Heart left ventricle (tissue), 16 donors: Measurements from ENCODE around the gene GUCD1. TPM values are rescaled to one million over a fixed set of nuclear protein-coding genes. Genes with fewer than 3 reads are reported as not detected.
A peak's percentile ranks its signal among the peaks of the same experiment; 100 is the strongest.

Source experiments
- ATAC-seq, 4 donors: fragments of 200-7000 bp; cut with Tn5 transposase; one replicate each; pipeline ENCODE4 v1.9.1; 2020 to 2022; ENCODE audit warnings: moderate library complexity in 4 of 4, mild to moderate bottlenecking in 3 of 4, moderate number of reproducible peaks in 1 of 4
- DNase-seq, 5 donors: peaks; one replicate each; pipeline ENCODE4 v3.0.0-alpha.2; 2020
- H3K27ac ChIP-seq, 12 donors: fragments of 200-600 bp; sonication (generic) in 4 of 12; one replicate each; pipeline versions ENCODE4 v1.5.0 to v1.8.0; 2016 to 2022; ENCODE audit warnings: mild to moderate bottlenecking in 2 of 12
- H3K27me3 ChIP-seq, 9 donors: fragments of 200-600 bp; sonication (generic) in 2 of 9; one replicate each; pipeline versions ENCODE4 v1.5.1 to v1.8.0; 2016 to 2022; ENCODE audit warnings: mild to moderate bottlenecking in 3 of 9
- H3K36me3 ChIP-seq, 9 donors: fragments of 200-600 bp; sonication (generic) in 2 of 9; one replicate each; pipeline versions ENCODE4 v1.5.0 to v1.8.0; 2018 to 2022; ENCODE audit warnings: mild to moderate bottlenecking in 2 of 9
- H3K4me1 ChIP-seq, 12 donors: fragments of 200-600 bp; sonication (generic) in 4 of 12; one replicate each; pipeline versions ENCODE4 v1.5.0 to v1.8.0; 2016 to 2022; ENCODE audit warnings: mild to moderate bottlenecking in 3 of 12
- H3K4me3 ChIP-seq, 12 donors: fragments of 200-600 bp; sonication (generic) in 4 of 12; one replicate each; pipeline versions ENCODE4 v1.5.0 to v1.8.0; 2017 to 2022; ENCODE audit warnings: mild to moderate bottlenecking in 9 of 12, moderate library complexity in 4 of 12
- H3K9me3 ChIP-seq, 12 donors: fragments of 200-600 bp; sonication (generic) in 4 of 12; one replicate each; pipeline versions ENCODE4 v1.5.0 to v1.8.0; 2016 to 2022; ENCODE audit warnings: mild to moderate bottlenecking in 1 of 12
- CTCF ChIP-seq, 12 donors: fragments of 200-600 bp; sonication (generic) in 4 of 12; IDR thresholded peaks; one replicate each; pipeline versions ENCODE4 v1.5.0 to v1.8.0; 2018 to 2022; ENCODE audit warnings: antibody characterized with exemption in 12 of 12, mild to moderate bottlenecking in 5 of 12
- POLR2A ChIP-seq, 2 donors: fragments of 450-650 bp; IDR thresholded peaks; one replicate each; pipeline ENCODE4 v1.6.1; 2017; ENCODE audit warnings: antibody characterized with exemption in 2 of 2, mild to moderate bottlenecking in 2 of 2, moderate library complexity in 2 of 2
- WGBS, 4 donors: extraction: QIAGEN DNeasy Blood & Tissue Kit in 2 of 4; methylation state at CpG; one replicate each; pipeline versions ENCODE4 v1.1.5 to v1.1.7; 2013 to 2018; 5-methylcytosine and 5-hydroxymethylcytosine counted together
- intact Hi-C, 10 donors: fragments of 100-400 bp; cut with DNase I; formaldehyde crosslinking; loops; one replicate each; pipeline versions ENCODE4 v1.11.1 to v1.14.2; 2022
- polyA plus RNA-seq, 2 donors: library from polyadenylated mRNA; stranded (reverse); fragments of 200-250 nt; gene quantifications; one replicate each; pipeline ENCODE4 v1.2.3, GENCODE V29; 2013
- total RNA-seq, 9 donors: library from RNA; depleted of rRNA in 2 of 9; stranded (reverse); fragments of >200 nt in 2 of 9; fragmentation: NEBNext Ultra II Directional in 3 of 9; extraction: Animal tissue kit (Norgen Biotek cat#: 25700) in 3 of 9; gene quantifications; one replicate each; pipeline versions ENCODE4 v1.1.0 to v1.2.4, GENCODE V29; 2016 to 2023
- donor health status: ischemic (EF 13 %, LVEDD 7.1; RV severe dilation, severe dysfunction).
- donor health status: healthy with polysubstance abuse.
- donor health status: DM: no; HTN: yes; CAD: no.
- donor health status: DM: no; HTN: no; CAD: no.
- donor health status: ischemic (EF 25% LVEDD 6.9; RV normal size, moderate dysfunction).
- donor health status: ischemic (EF 25% LVEDD 5.7; RV mildly dilated, moderate dysfunction).
- donor health status: healthy.
- donor health status: DM: yes; HTN: yes; CAD: no.
- donor health status: ischemic (EF 35%, LVEDD 5.7; RV mildly dilated, moderate dysfunction).
- donor health status: nonischemic (EF 11% LVEDD 7.7; RV severe dilation, severe dysfunction).
- donor health status: DM: yes; HTN: yes; CAD: no.
- donor health status: PGD.
- donor health status: ischemic (EF 29% LVEDD 5.4; RV normal size, mild dysfunction).
- donor health status: nonischemic (EF 23%, LVEDD 6.1; RV moderate dilation, normal function).

Gene GUCD1
- total and polyA plus RNA-seq, 11 donors: 147 to 487 (median 186) TPM

DNA sequence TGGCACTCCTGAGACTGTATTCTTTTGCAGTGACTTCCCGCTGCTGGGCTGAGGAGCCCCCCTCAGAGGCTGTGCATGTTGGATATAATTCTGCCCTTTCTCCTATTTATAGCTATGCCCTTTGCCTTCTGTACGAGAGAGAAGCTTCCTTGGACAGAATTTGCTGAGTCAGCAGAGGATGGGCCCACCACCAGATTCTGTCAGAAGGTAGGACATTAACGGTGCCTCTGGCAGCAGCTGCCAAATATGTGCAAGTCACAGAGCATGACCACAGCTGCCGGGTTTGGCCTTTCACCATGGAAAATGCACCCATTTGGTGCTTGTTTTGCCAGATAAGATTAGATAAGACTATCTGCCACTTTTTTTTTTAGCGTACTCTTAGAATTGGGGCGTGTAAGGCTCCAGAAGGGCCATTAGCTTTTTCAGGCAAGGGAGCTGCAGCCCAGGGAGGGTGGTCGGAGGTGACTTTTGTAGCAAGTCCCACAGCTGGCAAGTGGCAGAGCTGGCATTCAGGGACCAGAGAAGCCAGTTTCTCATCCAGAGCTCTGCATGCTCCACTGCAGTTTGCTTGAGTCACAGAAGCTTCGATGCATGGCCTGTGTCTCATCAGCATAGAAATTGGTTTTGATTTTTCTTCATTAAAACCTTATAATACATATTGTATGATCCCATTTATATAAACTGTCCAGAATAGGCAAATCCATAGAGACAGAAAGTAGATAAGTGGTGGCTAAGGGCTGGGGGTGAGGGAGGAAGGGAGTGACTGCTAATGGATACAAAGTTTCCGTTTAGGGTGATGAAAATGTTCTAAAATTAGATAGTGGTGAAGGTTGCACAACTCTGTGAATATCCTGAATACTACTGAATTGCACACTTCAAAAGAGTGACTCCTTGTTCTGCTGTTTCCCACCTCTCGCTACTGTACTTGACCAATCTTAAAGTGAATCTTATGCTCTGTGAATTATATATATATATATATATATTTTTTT is 44.0 kb downstream of the GUCD1 start:
- 19 to 26% (median 22%) methylated on average over 10 of the region's 10 CpGs for WGBS, 4 donors
- no peaks in the 10 kb centered on the region for H3K27me3 ChIP-seq
- ATAC-seq: peak; percentile 62 to 91 (median 86)
- intact Hi-C loops: no loop called here
- H3K9me3 ChIP-seq: no peaks in the 10 kb centered on the region
- peak overlapping the region in 8 of 12 donors; percentile 4 to 67 (median 34) for H3K27ac ChIP-seq
- TF ChIP-seq POLR2A (IDR thresholded peaks at IDR 0.05) (no peak), CTCF (IDR thresholded peaks at IDR 0.05) (no peak)
- peaks cover 9 to 54% (median 26%) of the 10 kb centered on the region in 12 donors for H3K4me1 ChIP-seq
- H3K36me3 ChIP-seq: no peaks in the 10 kb centered on the region
- H3K4me3 ChIP-seq: peak overlapping the region in 1 of 12 donors; percentile 12
- peak in 1 of 5 donors; percentile 57 for DNase-seq

GRCh38 chr22:24507716-24508115 is 47.2 kb downstream of the GUCD1 start:
- WGBS, 4 donors: 85 to 88% (median 87%) methylated on average over 7 of the region's 7 CpGs
- TF ChIP-seq CTCF (IDR thresholded peaks at IDR 0.05) (no peak), POLR2A (IDR thresholded peaks at IDR 0.05) (no peak)
- Histone ChIP-seq H3K4me1 (peaks cover 9 to 71% (median 29%) of the 10 kb centered on the region in 12 donors), H3K36me3 (no peaks in the 10 kb centered on the region), H3K4me3 (no peak overlapping the region), H3K27ac (peak overlapping the region in 1 of 12 donors; percentile 32), H3K9me3 (no peaks in the 10 kb centered on the region), H3K27me3 (no peaks in the 10 kb centered on the region)
- ATAC-seq: no peak
- intact Hi-C loops: loop anchor here in 1 of 10 donors (10.0 kb wide), 1 partner anchor 183 kb away; no protein-coding TSS in a partner anchor
- DNase-seq: no peak

DNA sequence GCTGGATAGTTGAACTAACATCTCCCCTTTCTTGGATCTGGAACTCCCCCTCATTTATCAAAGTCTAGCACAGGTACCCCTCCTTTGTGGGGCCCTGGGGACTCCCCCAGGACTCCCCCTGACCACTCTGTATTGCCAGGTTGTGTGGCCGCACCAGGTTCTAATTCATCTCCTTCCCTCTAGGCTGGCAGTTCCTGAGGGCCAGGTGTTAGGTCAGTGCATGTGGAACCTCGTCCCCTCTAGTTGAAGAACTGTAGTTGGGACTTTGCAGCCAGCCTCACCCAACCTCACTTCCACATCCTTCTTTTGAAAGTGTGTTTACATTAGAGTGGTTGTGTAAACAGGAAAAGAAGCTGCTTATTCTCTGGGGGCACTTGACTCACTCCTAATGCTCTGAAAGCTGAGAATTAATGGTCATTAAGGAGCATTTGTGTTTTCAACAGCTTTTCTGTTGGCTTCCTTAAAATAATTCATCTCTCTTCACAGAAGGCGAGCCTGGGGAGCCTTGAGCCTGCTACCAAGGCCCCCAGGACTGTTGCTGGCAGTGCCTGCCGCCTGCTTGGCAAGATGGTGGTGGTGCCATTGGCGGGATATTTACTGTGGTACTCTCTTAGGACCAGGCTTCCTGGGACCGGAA is 48.0 kb downstream of the GUCD1 start:
- Histone ChIP-seq H3K36me3 (no peaks in the 10 kb centered on the region), H3K9me3 (no peaks in the 10 kb centered on the region), H3K27ac (peak overlapping the region in 1 of 12 donors; percentile 32), H3K4me1 (peaks cover 9 to 64% (median 24%) of the 10 kb centered on the region in 12 donors), H3K27me3 (no peaks in the 10 kb centered on the region), H3K4me3 (no peak overlapping the region)
- no peak for TF ChIP-seq CTCF (IDR thresholded peaks at IDR 0.05)
- TF ChIP-seq POLR2A (IDR thresholded peaks at IDR 0.05): no peak
- DNase-seq: peak in 1 of 5 donors; percentile 33
- WGBS, 4 donors: 67 to 77% (median 75%) methylated on average over 6 of the region's 6 CpGs
- ATAC-seq: no peak
- intact Hi-C loops: loop anchor here in 1 of 10 donors (10.0 kb wide), 1 partner anchor 182 kb away; no protein-coding TSS in a partner anchor
